Amniotic epithelial cell (primary cell): ENCODE measurements around the gene LRP10.
A peak's percentile ranks its signal among the peaks of the same experiment; 100 is the strongest.
"Not testable (repeated sequence)": the region's sequence is repeated elsewhere in the genome, so short reads cannot be mapped to it uniquely, and the experiment has no call there.

ENCODE experiments used
- DNase-seq: peaks from one replicate; pipeline ENCODE4 v3.0.0-alpha.2; 2010; ENCODE audit warnings: low read depth

LRP10 gene, protein sequence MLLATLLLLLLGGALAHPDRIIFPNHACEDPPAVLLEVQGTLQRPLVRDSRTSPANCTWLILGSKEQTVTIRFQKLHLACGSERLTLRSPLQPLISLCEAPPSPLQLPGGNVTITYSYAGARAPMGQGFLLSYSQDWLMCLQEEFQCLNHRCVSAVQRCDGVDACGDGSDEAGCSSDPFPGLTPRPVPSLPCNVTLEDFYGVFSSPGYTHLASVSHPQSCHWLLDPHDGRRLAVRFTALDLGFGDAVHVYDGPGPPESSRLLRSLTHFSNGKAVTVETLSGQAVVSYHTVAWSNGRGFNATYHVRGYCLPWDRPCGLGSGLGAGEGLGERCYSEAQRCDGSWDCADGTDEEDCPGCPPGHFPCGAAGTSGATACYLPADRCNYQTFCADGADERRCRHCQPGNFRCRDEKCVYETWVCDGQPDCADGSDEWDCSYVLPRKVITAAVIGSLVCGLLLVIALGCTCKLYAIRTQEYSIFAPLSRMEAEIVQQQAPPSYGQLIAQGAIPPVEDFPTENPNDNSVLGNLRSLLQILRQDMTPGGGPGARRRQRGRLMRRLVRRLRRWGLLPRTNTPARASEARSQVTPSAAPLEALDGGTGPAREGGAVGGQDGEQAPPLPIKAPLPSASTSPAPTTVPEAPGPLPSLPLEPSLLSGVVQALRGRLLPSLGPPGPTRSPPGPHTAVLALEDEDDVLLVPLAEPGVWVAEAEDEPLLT

GRCh38 chr14:22871224-22872032, at the start of gene LRP10:
Gene LRP10, plus strand, starts transcription at chr14:22871740. Its CDS starts 564 bp downstream, at chr14:22872304.
- peak; percentile 86 for DNase-seq

DNA sequence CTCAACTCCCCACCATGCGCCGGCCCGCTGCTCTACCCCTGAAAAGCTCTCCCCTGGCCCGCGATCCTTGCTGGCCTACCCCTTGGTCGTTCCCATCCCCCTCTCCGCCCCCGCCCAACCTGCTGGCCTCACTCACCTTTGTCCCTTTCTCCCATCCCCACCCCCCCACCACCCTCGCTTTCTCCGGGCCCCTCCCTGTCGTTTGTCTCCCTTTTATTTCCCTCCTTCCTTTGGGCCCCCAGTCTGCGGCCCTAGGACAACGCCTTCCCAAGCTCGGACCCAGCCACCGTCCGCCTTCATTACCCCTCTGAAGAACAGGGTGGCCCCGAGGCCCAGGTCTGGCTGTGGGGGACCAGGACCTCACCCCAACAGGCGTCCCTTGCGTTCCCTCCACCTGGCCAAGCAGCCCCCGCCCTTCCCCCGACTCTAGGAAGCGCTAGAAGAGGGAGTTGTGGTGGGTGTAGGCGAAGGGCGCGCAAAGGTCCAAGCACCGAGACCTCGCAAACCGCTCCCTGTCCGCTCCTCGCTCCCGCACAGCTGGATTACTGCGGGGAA, 49.4 kb upstream of the LRP10 start:
- no peak for DNase-seq

DNA sequence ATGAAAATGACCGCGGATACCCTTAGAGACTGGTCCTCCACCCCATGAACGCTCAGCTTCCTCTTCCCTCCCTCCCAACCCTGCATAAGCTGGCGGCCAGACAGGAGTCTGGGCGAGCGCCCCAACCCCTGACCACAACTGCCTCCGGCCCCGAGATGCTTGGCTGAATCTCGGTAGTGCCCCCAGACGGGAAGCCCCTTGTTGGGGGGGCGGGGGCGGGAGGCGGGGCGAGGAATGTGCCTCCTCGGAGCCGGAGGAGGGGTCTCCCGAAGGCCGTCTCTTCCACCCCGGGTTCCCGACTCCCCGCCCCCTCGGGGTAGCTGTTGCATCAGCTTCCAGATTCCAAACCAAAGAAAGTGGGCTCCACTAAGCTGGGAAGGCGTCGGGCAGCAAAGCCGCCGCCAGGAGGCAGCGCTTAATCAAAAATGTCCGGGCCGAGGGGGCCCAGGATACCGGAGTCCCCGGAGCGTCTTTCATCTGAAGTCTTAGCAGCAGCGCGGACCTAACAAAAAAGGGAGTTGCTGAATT, 48.9 kb upstream of the LRP10 start:
- DNase-seq = peak; percentile 77

DNA sequence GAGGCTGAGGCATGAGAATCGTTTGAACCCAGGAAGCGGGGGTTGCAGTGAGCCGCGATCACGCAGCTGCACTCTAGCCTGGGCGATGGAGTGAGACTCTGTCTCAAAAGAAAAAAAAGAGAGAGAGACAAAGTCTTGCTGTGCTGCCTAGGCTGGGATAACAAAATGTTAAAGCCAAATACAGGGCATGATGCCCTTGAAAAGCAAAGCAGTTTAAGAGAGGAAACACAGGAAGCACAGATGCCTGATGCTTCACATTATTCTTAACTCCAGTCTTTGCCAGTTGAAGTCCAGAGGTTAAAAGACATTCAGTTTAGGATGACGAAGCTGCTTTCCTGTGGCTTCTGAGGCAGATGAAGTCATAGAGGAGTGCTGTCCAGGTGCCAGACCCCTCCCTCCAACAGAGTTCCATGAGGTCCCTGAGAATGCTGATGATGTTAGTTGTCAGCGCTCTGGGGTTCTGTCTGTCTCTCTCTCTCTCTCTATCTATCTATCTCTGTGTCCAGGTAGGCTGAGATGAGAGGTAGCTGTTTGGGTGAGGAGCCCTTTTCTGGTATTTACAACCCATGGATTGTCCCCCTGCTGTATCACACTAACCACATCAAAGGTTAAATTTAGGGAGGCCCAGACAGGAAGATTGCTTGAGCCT, 46.7 kb upstream of the LRP10 start:
- DNase-seq = peak; percentile 95

DNA sequence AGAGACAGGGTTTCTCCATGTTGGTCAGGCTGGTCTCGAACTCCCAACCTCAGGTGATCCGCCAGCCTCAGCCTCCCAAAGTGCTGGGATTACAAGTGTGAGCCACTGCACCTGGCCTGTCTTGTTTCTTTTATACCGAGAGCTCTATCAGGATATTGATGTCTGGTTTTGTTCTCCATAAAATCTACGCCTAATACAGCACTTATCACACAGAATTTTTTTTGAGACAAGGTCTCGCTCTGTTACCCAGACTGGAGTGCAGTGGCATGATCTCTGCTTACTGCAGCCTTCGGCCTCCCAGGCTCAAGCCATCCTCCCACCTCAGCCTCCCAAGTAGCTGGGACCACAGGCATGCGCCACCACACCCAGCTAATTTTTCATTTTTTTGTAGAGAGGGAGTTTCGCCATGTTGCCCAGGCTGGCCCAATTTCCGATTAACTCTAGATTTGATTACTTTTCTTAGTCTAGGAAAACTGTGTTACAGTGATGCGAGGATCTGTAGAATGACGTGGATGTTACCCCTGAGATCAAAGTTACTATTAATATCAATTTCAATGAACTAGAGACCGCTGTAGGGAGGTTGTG, 42.4 kb upstream of the LRP10 start:
- not testable (repeated sequence) for DNase-seq

- DNase-seq = peak; percentile 83
Observed at GRCh38 chr14:22829661-22830442, 41.7 kb upstream of the LRP10 start, which contains the start of gene MRPL52. Gene MRPL52, plus strand, starts transcription at chr14:22829887. Its CDS starts 26 bp downstream, at chr14:22829913.

GRCh38 chr14:22830443-22831010, 41.0 kb upstream of the LRP10 start:
- DNase-seq = no peak

DNA sequence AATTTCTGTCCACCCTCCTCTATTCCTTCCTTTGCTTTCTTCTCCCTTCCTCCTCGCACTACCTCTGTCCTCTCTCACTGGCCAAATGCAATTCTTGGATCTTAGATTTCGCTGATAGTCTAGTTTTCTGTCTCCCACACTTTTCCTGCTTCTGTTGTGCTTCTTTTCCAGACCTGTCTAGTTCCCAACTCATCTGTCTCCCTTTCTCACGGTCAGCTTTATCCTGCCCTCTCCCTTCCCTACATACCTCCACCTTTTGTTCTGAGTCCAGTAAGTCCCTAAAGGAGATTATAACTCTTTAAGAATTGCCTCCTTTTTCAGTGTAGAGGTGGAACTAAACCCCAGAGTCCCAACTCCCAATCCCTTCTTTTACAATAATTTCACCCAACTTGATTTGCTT, 36.0 kb upstream of the LRP10 start:
- no peak for DNase-seq

DNA sequence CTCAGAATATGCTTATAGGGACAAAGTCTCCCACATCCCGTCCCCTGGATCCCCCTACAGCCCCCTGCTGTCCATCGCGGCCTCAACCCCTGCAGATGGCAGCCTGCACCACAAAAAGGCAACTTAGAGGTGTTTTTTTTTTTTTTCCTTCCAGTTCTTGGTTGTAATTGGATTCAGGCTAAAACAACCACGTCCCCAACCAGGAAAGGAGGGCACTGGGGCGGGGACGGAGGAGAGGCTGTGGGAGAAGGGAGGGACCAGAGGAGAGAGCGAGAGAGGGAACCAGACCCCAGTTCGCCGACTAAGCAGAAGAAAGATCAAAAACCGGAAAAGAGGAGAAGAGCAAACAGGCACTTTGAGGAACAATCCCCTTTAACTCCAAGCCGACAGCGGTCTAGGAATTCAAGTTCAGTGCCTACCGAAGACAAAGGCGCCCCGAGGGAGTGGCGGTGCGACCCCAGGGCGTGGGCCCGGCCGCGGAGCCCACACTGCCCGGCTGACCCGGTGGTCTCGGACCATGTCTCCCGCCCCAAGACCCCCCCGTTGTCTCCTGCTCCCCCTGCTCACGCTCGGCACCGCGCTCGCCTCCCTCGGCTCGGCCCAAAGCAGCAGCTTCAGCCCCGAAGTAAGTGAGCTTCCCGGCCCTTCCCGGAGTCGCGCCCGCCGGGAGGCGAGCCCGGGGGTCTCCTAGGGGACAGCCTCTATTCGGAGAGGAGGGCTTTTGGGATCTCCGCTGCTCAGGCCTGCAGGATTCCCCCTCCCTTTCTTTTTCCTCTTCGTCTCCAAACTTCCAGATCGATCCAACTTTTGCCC, 35.0 kb upstream of the LRP10 start, which contains the start of gene MMP14:
Gene MMP14, plus strand, starts transcription at position 285 of the 813 bp plus-strand sequence. Its CDS starts 233 bp downstream, at position 518.
- peak; percentile 85 for DNase-seq

- DNase-seq = peak; percentile 64
Observed at GRCh38 chr14:22837114-22837749, 34.3 kb upstream of the LRP10 start.

- peak; percentile 41 for DNase-seq
Observed at GRCh38 chr14:22837750-22838538, 33.6 kb upstream of the LRP10 start.

DNA sequence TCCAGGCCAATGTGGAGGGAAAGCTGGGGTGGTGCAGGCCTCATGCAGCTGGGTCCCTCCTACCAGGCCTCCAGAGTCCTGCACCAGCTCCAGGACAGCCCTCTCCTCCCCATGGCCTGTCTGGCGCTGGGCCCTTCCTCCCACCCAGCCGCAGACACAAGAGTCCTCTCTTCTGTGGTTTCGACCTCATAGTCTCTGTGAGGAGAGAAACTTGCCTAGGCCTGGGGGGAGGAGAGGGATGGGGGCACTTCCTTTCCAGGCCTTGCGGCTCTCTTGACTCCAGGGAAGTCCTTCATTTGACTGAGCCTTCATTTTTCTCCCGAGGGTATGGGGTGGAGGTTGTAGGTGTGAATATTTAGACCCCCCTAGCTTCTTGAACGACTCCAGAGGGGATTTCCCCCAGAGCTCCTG, 32.9 kb upstream of the LRP10 start:
- DNase-seq = peak; percentile 82

DNA sequence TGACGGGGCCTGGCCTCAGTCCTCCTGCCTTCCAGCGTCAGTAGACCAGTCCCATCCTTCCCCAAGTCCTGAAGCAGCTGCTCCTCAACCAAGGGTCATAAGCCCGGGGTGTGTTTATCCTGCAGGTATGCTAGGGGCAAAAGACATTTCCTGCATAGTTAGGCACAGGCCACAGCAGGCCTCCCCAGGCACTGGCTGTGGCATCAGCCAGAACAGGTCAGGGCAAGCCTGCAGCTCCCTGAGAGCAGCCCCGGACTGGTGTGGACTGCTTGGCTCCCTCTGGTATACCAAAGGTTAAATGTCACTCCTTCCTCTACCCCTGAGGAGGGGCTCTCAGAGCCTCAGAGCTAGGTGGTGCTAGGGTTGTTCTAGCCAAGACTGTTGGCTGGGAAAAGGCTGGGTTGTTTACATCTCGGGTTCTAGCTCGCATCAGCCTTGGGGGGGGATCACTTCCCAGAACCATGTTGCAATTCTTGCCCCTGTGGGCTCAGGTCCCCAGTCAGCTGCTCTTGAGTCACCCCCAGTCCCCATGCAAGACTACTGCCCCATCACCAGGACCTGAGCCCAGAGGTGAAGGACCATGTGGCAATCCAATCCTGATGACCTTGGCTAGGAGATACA, 32.3 kb upstream of the LRP10 start:
- peak; percentile 53 for DNase-seq

DNA sequence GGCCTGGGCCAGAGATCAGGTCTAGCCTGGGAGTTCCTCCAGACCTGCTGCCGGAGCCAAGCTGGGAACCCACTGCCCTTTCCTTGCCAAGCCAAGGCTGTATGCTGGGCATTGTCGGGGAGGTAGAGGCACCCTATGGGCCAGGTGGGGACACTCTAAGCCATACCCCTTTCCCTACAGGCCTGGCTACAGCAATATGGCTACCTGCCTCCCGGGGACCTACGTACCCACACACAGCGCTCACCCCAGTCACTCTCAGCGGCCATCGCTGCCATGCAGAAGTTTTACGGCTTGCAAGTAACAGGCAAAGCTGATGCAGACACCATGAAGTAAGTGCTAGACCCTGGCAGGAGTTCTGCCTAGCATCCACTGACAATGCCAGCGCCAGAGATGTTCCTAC, 30.2 kb upstream of the LRP10 start:
- no peak for DNase-seq

- DNase-seq = no peak
Observed at GRCh38 chr14:22841769-22842168, 29.8 kb upstream of the LRP10 start.

GRCh38 chr14:22842211-22843122, 29.1 kb upstream of the LRP10 start:
- no peak for DNase-seq
